Measurements from ENCODE around the gene HELT. TPM values are rescaled to one million over a fixed set of nuclear protein-coding genes. Genes with fewer than 3 reads are reported as not detected.

Gene HELT
- total and polyA plus RNA-seq, 3 experiments from 2014 or later: not detected

Other genes starting within 250 kb of the HELT start
- 10 to 100 TPM; 23.5 to 25.4 TPM for gene ACSL1, start 192.5 kb upstream of the HELT start, total RNA-seq
- 7.5 TPM for gene ACSL1, start 192.5 kb upstream of the HELT start, polyA plus RNA-seq
- gene SLC25A4, start 124.8 kb downstream of the HELT start, total RNA-seq: 10 to 100 TPM; 11.8 to 12.6 TPM
- gene SLC25A4, start 124.8 kb downstream of the HELT start, polyA plus RNA-seq: 16.3 TPM
- 10 to 100 TPM; 49.9 to 50.1 TPM for gene CFAP97, start 185.5 kb downstream of the HELT start, total RNA-seq
- 107 TPM for gene CFAP97, start 185.5 kb downstream of the HELT start, polyA plus RNA-seq
- 10 to 100 TPM; 17.7 to 18.2 TPM for gene SNX25, start 191.1 kb downstream of the HELT start, total RNA-seq
- 7.8 TPM for gene SNX25, start 191.1 kb downstream of the HELT start, polyA plus RNA-seq